Fibroblast of pulmonary artery (primary cell): ENCODE measurements around the gene TCF4.

Experiments used
- DNase-seq: peaks from one replicate; pipeline ENCODE4 v3.0.0-alpha.2; 2010; ENCODE audit warnings: low read depth
- H3K4me3 ChIP-seq: replicated peaks from 2 replicates; pipeline ENCODE4 v1.5.1; 2011; ENCODE audit warnings: low read depth, mild to moderate bottlenecking, control low read depth, low read length, moderate library complexity
- TF ChIP-seq, protein P1 (sequence below): IDR thresholded peaks from 2 replicates; pipeline ENCODE4 v1.5.1; 2011; ENCODE audit warnings: mild to moderate bottlenecking, control low read depth, low read length, inconsistent platforms; ENCODE audit errors: missing control alignments

The TCF4 gene

DNA sequence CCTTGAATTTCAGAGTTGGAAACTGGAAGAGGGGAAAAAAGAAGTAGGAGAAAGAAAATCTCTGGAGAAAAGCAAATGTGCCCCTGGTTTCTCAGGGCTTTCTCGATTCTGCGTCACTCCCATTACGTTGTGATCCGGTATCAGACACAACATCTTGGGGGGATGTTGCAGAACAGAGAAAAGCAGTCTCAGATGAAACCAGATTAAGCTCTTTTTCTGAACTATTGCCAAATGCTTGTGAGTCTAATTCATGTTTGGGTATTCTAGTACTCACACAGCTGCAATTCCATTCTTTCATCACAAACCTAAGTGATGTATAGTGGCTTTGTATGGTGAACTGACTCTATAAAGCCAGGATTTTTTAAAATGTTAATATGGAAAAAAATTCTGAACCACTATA is 233.2 kb downstream of the TCF4 start:
- TF ChIP-seq, protein P1, sequence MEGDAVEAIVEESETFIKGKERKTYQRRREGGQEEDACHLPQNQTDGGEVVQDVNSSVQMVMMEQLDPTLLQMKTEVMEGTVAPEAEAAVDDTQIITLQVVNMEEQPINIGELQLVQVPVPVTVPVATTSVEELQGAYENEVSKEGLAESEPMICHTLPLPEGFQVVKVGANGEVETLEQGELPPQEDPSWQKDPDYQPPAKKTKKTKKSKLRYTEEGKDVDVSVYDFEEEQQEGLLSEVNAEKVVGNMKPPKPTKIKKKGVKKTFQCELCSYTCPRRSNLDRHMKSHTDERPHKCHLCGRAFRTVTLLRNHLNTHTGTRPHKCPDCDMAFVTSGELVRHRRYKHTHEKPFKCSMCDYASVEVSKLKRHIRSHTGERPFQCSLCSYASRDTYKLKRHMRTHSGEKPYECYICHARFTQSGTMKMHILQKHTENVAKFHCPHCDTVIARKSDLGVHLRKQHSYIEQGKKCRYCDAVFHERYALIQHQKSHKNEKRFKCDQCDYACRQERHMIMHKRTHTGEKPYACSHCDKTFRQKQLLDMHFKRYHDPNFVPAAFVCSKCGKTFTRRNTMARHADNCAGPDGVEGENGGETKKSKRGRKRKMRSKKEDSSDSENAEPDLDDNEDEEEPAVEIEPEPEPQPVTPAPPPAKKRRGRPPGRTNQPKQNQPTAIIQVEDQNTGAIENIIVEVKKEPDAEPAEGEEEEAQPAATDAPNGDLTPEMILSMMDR, result no peak

DNA sequence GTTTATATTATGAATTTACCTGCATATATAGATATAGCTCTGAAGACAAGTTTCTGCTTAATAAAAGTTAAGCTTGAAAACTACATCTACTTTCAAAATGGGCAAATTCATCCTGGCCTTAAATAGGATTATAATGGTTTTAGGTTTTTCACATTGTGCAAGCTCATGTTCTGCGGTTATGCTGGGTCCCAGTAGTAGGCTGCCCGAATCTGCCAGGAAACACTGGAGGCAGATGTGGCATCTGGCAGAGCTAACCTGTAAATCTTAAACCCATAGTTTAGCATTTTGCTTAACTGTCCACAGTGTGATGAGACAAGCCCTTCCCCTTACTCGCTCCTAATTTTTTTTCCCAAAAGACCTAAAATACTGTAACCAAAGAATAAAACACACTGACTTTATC is 234.2 kb downstream of the TCF4 start:
- TF ChIP-seq, protein P1, result no peak
- H3K4me3 ChIP-seq, result no peak overlapping the region
- DNase-seq, result no peak

More for the DNA sequence above, 233.2 kb downstream of the TCF4 start:
- DNase-seq, result no peak
- H3K4me3 ChIP-seq, result no peak overlapping the region

DNA sequence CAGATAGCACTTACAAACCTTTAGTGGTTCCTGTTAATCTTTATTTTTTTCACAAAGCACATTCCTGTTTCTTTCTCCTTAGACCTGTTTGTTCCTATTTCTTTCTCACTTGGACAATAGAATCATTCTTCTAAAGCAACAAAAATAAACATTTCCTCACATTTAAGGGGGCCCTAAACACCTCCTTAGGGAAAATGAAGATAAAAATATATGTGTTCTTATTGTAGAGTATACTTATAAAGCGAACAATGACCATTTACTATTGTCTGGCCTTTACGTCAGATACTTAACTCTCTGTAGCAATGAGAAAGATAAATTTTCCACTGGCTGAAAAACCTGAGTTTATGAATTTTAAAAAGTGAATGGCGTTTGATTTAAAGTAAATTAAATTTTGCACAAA is 234.6 kb downstream of the TCF4 start:
- DNase-seq, result no peak
- no peak overlapping the region for H3K4me3 ChIP-seq

DNA sequence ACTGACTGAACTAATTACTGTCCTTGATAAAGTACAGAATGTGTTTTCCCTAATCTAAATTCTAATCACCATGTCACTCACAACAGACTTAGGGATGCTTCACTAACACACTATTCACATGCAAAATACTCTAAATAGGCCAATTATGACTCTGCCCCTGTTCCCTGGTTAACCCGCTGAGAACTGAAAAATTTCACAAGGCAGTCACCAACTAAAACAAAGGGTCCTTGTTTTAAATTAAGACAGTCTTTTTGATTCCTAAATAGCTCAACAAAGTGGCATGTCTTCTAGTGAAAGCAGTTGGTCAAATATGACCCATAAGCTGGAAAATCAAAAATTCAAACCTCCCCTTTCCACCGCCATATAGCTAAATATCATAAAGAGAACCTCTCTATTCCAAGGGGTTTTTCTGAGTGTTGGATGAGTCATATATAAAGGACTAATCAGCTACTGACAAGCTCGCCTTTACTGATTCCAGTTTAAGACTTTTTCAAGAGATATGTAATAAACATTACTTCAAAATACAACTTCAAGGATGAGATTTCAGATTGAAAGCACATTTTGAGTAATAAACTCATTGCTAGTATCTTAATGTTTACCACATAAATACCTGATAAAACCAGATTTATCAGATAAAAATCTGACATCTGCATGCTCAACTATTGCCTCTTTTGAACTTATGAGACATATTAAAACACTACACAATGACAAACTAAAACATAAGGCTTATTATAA is 235.8 kb downstream of the TCF4 start:
- DNase-seq, result no peak
- no peak overlapping the region for H3K4me3 ChIP-seq
- TF ChIP-seq, protein P1, result no peak

More for the DNA sequence above, 234.6 kb downstream of the TCF4 start:
- TF ChIP-seq, protein P1, result no peak

DNA sequence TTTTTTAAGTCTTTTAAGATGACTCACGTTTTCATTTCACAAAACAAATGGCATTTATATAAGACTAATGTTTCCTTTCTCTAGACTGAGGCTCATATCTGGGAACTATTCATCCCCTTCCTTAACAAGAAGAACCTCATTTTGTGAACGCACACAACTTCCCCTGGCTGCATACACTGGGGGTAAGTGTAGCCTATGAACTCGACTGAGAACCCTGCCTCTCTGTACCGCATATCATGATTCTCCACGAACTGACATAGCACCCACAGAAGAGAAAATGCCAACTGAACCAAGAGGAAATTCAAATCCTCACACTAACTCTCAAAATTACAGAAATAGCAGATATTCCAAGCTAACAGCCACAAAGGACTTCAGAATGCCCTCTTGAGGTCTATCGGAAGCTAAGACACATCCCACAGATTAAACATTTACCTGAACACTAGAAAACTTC is 236.7 kb downstream of the TCF4 start:
- no peak overlapping the region for H3K4me3 ChIP-seq
- DNase-seq, result peak; percentile 31

DNA sequence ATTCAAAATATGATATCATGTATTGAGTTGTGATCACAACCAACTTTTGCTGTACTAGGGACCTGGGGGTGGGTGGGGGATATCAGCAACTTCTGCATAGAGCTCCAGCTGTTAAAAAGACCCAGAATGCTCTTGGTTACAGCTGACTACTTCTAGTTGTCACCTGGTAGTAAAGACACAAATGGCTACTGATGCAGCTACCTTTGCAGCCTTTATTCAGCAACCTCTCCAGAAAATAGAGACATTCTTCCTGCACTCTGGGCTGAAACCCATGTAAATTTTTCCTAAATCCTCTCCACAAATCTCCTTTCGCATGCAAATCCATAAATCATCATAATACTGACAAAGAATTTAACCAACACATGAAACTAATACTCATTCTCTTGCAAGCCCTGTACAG is 238.3 kb downstream of the TCF4 start:
- TF ChIP-seq, protein P1, result no peak
- no peak for DNase-seq

More for the DNA sequence above, 236.7 kb downstream of the TCF4 start:
- TF ChIP-seq, protein P1, result no peak

More for the DNA sequence above, 238.3 kb downstream of the TCF4 start:
- H3K4me3 ChIP-seq, result no peak overlapping the region
